Vagina (tissue), 2 donors: ENCODE data around the gene SLAMF9. TPM values are rescaled to one million over a fixed set of nuclear protein-coding genes. Genes with fewer than 3 reads are reported as not detected.

ENCODE experiments used
- DNase-seq, 2 donors: peaks; one replicate each; pipeline ENCODE4 v3.0.0-alpha.2; 2017; ENCODE audit errors: extremely low spot score in 2 of 2
- H3K27ac ChIP-seq: fragments of 200-600 bp; sonication (generic); one replicate; pipeline ENCODE4 v1.5.1; 2019
- H3K27me3 ChIP-seq: fragments of 200-600 bp; sonication (generic); one replicate; pipeline ENCODE4 v1.5.1; 2019
- H3K36me3 ChIP-seq, 2 donors: fragments of 200-600 bp; sonication (generic); one replicate each; pipeline ENCODE4 v1.5.1; 2017 to 2019
- H3K4me1 ChIP-seq: fragments of 200-600 bp; sonication (generic); one replicate; pipeline ENCODE4 v1.5.1; 2019
- H3K4me3 ChIP-seq, 2 donors: fragments of 200-600 bp; sonication (generic); 1 replicate in 1 of 2; 2 replicates in 1 of 2; pipeline ENCODE4 v1.5.1; 2016 to 2019
- H3K9me3 ChIP-seq: fragments of 200-600 bp; sonication (generic); one replicate; pipeline ENCODE4 v1.5.1; 2019
- CTCF ChIP-seq, 3 experiments: fragments of 450-650 bp in 2 of 3; fragments of 200-600 bp in 1 of 3; sonication (generic) in 1 of 3; IDR thresholded peaks; one replicate each; pipeline ENCODE4 v1.5.1; 2017 to 2019; ENCODE audit warnings: antibody characterized with exemption in 3 of 3, mild to moderate bottlenecking in 2 of 3, moderate library complexity in 2 of 3
- POLR2A ChIP-seq, 2 donors: fragments of 450-650 bp; IDR thresholded peaks; one replicate each; pipeline ENCODE4 v1.6.1; 2017; ENCODE audit warnings: antibody characterized with exemption in 2 of 2, mild to moderate bottlenecking in 2 of 2, moderate library complexity in 2 of 2
- POLR2AphosphoS5 ChIP-seq, 2 donors: sonication (generic); formaldehyde crosslinking; IDR thresholded peaks; one replicate each; pipeline ENCODE4 v1.9.0; 2017; ENCODE audit warnings: antibody characterized with exemption in 2 of 2, mild to moderate bottlenecking in 2 of 2, low read depth in 1 of 2; ENCODE audit not compliant: insufficient read depth in 1 of 2
- intact Hi-C: fragments of 100-400 bp; cut with DNase I; formaldehyde crosslinking; loops from one replicate; pipeline ENCODE4 v1.15.1; 2023
- total RNA-seq: library from RNA; depleted of rRNA; stranded (reverse); fragments of >200 nt; gene quantifications from one replicate; pipeline ENCODE4 v1.2.3, GENCODE V29; 2016

SLAMF9 gene
- total RNA-seq, 1 donor from 2014 or later, result not detected

- Histone ChIP-seq H3K4me3 (no peak overlapping the region), H3K27ac (no peak overlapping the region), H3K4me1 (no peaks in the 10 kb centered on the region), H3K27me3 (no peaks in the 10 kb centered on the region), H3K36me3 (no peaks in the 10 kb centered on the region), H3K9me3 (no peaks in the 10 kb centered on the region)
- intact Hi-C loops, result no loop called here
- TF ChIP-seq CTCF (IDR thresholded peaks at IDR 0.05), result no peak
- TF ChIP-seq POLR2A (IDR thresholded peaks at IDR 0.05), result no peak
- no peak for TF ChIP-seq POLR2AphosphoS5 (IDR thresholded peaks at IDR 0.05; ENCODE audit: insufficient read depth in 1 of 2, low read depth in 1 of 2)
- peak; percentile 42 to 61 for DNase-seq
These were observed 34.0 kb upstream of the SLAMF9 start for GRCh38 chr1:159988006-159988405.

- Histone ChIP-seq H3K27me3 (no peaks in the 10 kb centered on the region), H3K27ac (no peak overlapping the region), H3K4me1 (no peaks in the 10 kb centered on the region), H3K9me3 (no peaks in the 10 kb centered on the region), H3K36me3 (no peaks in the 10 kb centered on the region), H3K4me3 (no peak overlapping the region)
- TF ChIP-seq POLR2A (IDR thresholded peaks at IDR 0.05) (no peak), CTCF (IDR thresholded peaks at IDR 0.05) (no peak), POLR2AphosphoS5 (IDR thresholded peaks at IDR 0.05; ENCODE audit: insufficient read depth in 1 of 2, low read depth in 1 of 2) (no peak)
- DNase-seq, result peak; percentile 40 to 60
- intact Hi-C loops, result no loop called here
These were observed 33.1 kb upstream of the SLAMF9 start for GRCh38 chr1:159987186-159987585.

- no peaks in the 10 kb centered on the region for H3K36me3 ChIP-seq
- H3K4me1 ChIP-seq, result no peaks in the 10 kb centered on the region
- intact Hi-C loops, result no loop called here
- H3K9me3 ChIP-seq, result no peaks in the 10 kb centered on the region
- DNase-seq, result peak in 1 of 2 donors; percentile 37
- H3K27ac ChIP-seq, result no peak overlapping the region
- no peak for TF ChIP-seq POLR2A (IDR thresholded peaks at IDR 0.05)
- no peak for TF ChIP-seq POLR2AphosphoS5 (IDR thresholded peaks at IDR 0.05; ENCODE audit: insufficient read depth in 1 of 2, low read depth in 1 of 2)
- H3K27me3 ChIP-seq, result no peaks in the 10 kb centered on the region
- H3K4me3 ChIP-seq, result no peak overlapping the region
These were observed 32.5 kb upstream of the SLAMF9 start for GRCh38 chr1:159986531-159986930.

- Histone ChIP-seq H3K4me1 (no peaks in the 10 kb centered on the region), H3K27ac (no peak overlapping the region), H3K4me3 (no peak overlapping the region), H3K27me3 (no peaks in the 10 kb centered on the region), H3K36me3 (no peaks in the 10 kb centered on the region), H3K9me3 (no peaks in the 10 kb centered on the region)
- no peak for DNase-seq
- TF ChIP-seq POLR2AphosphoS5 (IDR thresholded peaks at IDR 0.05; ENCODE audit: insufficient read depth in 1 of 2, low read depth in 1 of 2) (no peak), CTCF (IDR thresholded peaks at IDR 0.05) (no peak), POLR2A (IDR thresholded peaks at IDR 0.05) (no peak)
- intact Hi-C loops, result no loop called here
These were observed 32.1 kb upstream of the SLAMF9 start for GRCh38 chr1:159986093-159986492.

- Histone ChIP-seq H3K27ac (no peak overlapping the region), H3K9me3 (no peaks in the 10 kb centered on the region), H3K4me1 (no peaks in the 10 kb centered on the region), H3K4me3 (no peak overlapping the region), H3K36me3 (no peaks in the 10 kb centered on the region), H3K27me3 (no peaks in the 10 kb centered on the region)
- peak in 1 of 2 donors; percentile 22 for DNase-seq
- TF ChIP-seq POLR2AphosphoS5 (IDR thresholded peaks at IDR 0.05; ENCODE audit: insufficient read depth in 1 of 2, low read depth in 1 of 2), result no peak
- no peak for TF ChIP-seq POLR2A (IDR thresholded peaks at IDR 0.05)
- TF ChIP-seq CTCF (IDR thresholded peaks at IDR 0.05), result no peak
- intact Hi-C loops, result no loop called here
These were observed 31.4 kb upstream of the SLAMF9 start for GRCh38 chr1:159985473-159985872.
